Ovary (tissue), 3 donors: Measurements from ENCODE around the gene ARHGAP10.

ENCODE experiments used
- POLR2A ChIP-seq: fragments of 450-650 bp; IDR thresholded peaks from one replicate; pipeline ENCODE4 v1.6.1; 2017; ENCODE audit warnings: antibody characterized with exemption, mild to moderate bottlenecking, moderate library complexity
- TF ChIP-seq, protein P1 (sequence below), 3 donors: fragments of 450-650 bp in 2 of 3; fragments of 200-600 bp in 1 of 3; IDR thresholded peaks; one replicate each; pipeline versions ENCODE4 v1.5.1 to v1.8.0; 2016 to 2022; ENCODE audit warnings: antibody characterized with exemption in 3 of 3, mild to moderate bottlenecking in 1 of 3
- donor health status: DM: no; HTN: no; CAD: no.

DNA sequence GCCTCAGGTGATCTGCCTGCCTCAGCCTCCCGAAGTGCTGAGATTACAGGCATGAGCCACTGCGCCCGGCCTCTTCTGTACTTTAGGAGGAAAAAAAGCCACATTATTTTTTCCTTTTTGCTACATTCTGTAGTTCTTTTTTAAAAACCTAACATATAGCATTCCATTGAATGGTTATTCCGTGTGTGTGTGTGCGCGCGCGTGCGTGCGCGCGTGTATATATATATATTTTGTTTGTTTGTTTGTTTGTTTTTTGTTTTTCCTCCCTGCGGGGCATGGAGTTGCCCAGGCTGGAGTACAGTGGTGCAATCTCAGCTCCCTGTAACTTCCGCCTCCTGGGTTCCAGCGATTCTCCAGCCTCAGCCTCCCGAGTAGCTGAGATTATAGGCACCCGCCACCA is 59.5 kb downstream of the ARHGAP10 start:
- TF ChIP-seq, protein P1, sequence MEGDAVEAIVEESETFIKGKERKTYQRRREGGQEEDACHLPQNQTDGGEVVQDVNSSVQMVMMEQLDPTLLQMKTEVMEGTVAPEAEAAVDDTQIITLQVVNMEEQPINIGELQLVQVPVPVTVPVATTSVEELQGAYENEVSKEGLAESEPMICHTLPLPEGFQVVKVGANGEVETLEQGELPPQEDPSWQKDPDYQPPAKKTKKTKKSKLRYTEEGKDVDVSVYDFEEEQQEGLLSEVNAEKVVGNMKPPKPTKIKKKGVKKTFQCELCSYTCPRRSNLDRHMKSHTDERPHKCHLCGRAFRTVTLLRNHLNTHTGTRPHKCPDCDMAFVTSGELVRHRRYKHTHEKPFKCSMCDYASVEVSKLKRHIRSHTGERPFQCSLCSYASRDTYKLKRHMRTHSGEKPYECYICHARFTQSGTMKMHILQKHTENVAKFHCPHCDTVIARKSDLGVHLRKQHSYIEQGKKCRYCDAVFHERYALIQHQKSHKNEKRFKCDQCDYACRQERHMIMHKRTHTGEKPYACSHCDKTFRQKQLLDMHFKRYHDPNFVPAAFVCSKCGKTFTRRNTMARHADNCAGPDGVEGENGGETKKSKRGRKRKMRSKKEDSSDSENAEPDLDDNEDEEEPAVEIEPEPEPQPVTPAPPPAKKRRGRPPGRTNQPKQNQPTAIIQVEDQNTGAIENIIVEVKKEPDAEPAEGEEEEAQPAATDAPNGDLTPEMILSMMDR (IDR thresholded peaks at IDR 0.05) = no peak
- TF ChIP-seq POLR2A = no peak
